Liver (tissue), 9 donors: ENCODE measurements around the gene DTNB. TPM values are rescaled to one million over a fixed set of nuclear protein-coding genes. Genes with fewer than 3 reads are reported as not detected.

Experiments used
- DNase-seq: peaks from one replicate; pipeline ENCODE4 v3.0.0-alpha.2; 2017; ENCODE audit warnings: low spot score
- H3K27ac ChIP-seq, 2 donors: one replicate each; pipeline ENCODE4 v1.7.0; 2013; ENCODE audit warnings: inconsistent platforms in 2 of 2, low read length in 2 of 2, control low read depth in 1 of 2, low read depth in 1 of 2, mild to moderate bottlenecking in 1 of 2
- H3K27me3 ChIP-seq, 4 donors: one replicate each; pipeline versions ENCODE4 v1.6.1 to v1.7.0; 2013; ENCODE audit warnings: low read length in 3 of 4, inconsistent platforms in 1 of 4, mild to moderate bottlenecking in 1 of 4, moderate library complexity in 1 of 4; ENCODE audit not compliant: control insufficient read depth in 4 of 4, insufficient read depth in 4 of 4
- H3K36me3 ChIP-seq, 4 donors: one replicate each; pipeline versions ENCODE4 v1.6.1 to v1.7.0; 2013; ENCODE audit warnings: low read length in 3 of 4, mild to moderate bottlenecking in 3 of 4, low read depth in 1 of 4, moderate library complexity in 1 of 4; ENCODE audit not compliant: control insufficient read depth in 4 of 4, insufficient read depth in 3 of 4
- H3K4me1 ChIP-seq, 4 donors: one replicate each; pipeline versions ENCODE4 v1.6.1 to v1.7.0; 2013; ENCODE audit warnings: low read length in 3 of 4, mild to moderate bottlenecking in 3 of 4, moderate library complexity in 1 of 4; ENCODE audit not compliant: control insufficient read depth in 4 of 4, insufficient read depth in 4 of 4
- H3K4me3 ChIP-seq, 3 donors: one replicate each; pipeline versions ENCODE4 v1.6.1 to v1.7.0; 2013; ENCODE audit warnings: low read length in 3 of 3, control low read depth in 1 of 3, low read depth in 1 of 3, mild to moderate bottlenecking in 1 of 3
- H3K9ac ChIP-seq, 2 donors: one replicate each; pipeline ENCODE4 v1.7.0; 2013; ENCODE audit warnings: low read length in 2 of 2, mild to moderate bottlenecking in 2 of 2, moderate library complexity in 2 of 2, control low read depth in 1 of 2, low read depth in 1 of 2
- H3K9me3 ChIP-seq, 4 donors: one replicate each; pipeline versions ENCODE4 v1.6.1 to v1.7.0; 2013; ENCODE audit warnings: low read length in 3 of 4; ENCODE audit not compliant: control insufficient read depth in 4 of 4
- EGR1 ChIP-seq, 2 donors: IDR thresholded peaks; 2 replicates each; pipeline ENCODE4 v1.6.1; 2016 to 2018; ENCODE audit warnings: antibody characterized with exemption in 2 of 2, low read depth in 2 of 2
- FOXA1 ChIP-seq: IDR thresholded peaks from 2 replicates; pipeline ENCODE4 v1.6.1; 2016; ENCODE audit warnings: antibody characterized with exemption
- FOXA2 ChIP-seq: IDR thresholded peaks from 2 replicates; pipeline ENCODE4 v1.6.1; 2016; ENCODE audit warnings: antibody characterized with exemption
- GABPA ChIP-seq, 2 donors: IDR thresholded peaks in 1 of 2; conservative IDR thresholded peaks in 1 of 2; 2 replicates each; pipeline ENCODE4 v1.6.1; 2016; ENCODE audit warnings: antibody characterized with exemption in 2 of 2, mild to moderate bottlenecking in 1 of 2, moderate library complexity in 1 of 2
- HNF4A ChIP-seq, 2 donors: conservative IDR thresholded peaks; 2 replicates each; pipeline ENCODE4 v1.6.1; 2016; ENCODE audit warnings: antibody characterized with exemption in 2 of 2, mild to moderate bottlenecking in 2 of 2
- HNF4G ChIP-seq: IDR thresholded peaks from 2 replicates; pipeline ENCODE4 v1.6.1; 2016; ENCODE audit warnings: antibody characterized with exemption
- JUND ChIP-seq, 2 donors: IDR thresholded peaks; 2 replicates each; pipeline ENCODE4 v1.6.1; 2016; ENCODE audit warnings: antibody characterized with exemption in 2 of 2
- NR2F2 ChIP-seq: IDR thresholded peaks from 2 replicates; pipeline ENCODE4 v1.6.1; 2016; ENCODE audit warnings: antibody characterized with exemption
- RAD21 ChIP-seq, 2 donors: IDR thresholded peaks; 2 replicates each; pipeline ENCODE4 v1.6.1; 2016; ENCODE audit warnings: antibody characterized with exemption in 2 of 2, mild to moderate bottlenecking in 2 of 2
- REST ChIP-seq: IDR thresholded peaks from 2 replicates; pipeline ENCODE4 v1.6.1; 2016; ENCODE audit warnings: antibody characterized with exemption, mild to moderate bottlenecking
- RXRA ChIP-seq, 2 donors: IDR thresholded peaks; 2 replicates each; pipeline ENCODE4 v1.6.1; 2017 to 2018; ENCODE audit warnings: antibody characterized with exemption in 2 of 2, mild to moderate bottlenecking in 1 of 2
- SP1 ChIP-seq: IDR thresholded peaks from 2 replicates; pipeline ENCODE4 v1.6.1; 2018; ENCODE audit warnings: antibody characterized with exemption, mild to moderate bottlenecking
- TAF1 ChIP-seq: conservative IDR thresholded peaks from 2 replicates; pipeline ENCODE4 v1.6.1; 2016; ENCODE audit warnings: antibody characterized with exemption, mild to moderate bottlenecking
- YY1 ChIP-seq: IDR thresholded peaks from 2 replicates; pipeline ENCODE4 v1.6.1; 2016; ENCODE audit warnings: antibody characterized with exemption, mild to moderate bottlenecking
- ZBTB33 ChIP-seq: IDR thresholded peaks from 2 replicates; pipeline ENCODE4 v1.6.1; 2016; ENCODE audit warnings: antibody characterized with exemption
- WGBS: extraction: QIAGEN DNeasy Blood & Tissue Kit; methylation state at CpG from one replicate; pipeline ENCODE4 v1.1.7; 2013; 5-methylcytosine and 5-hydroxymethylcytosine counted together
- polyA plus RNA-seq, 2 donors: library from polyadenylated mRNA; stranded (reverse) in 1 of 2; unstranded in 1 of 2; fragments of 200-250 nt in 1 of 2; fragments of >200 nt in 1 of 2; fragmentation: Nextera tagmentation in 1 of 2; extraction: Ambion mirVana in 1 of 2; gene quantifications; one replicate each; pipeline versions ENCODE4 v1.2.1 to v1.2.3, GENCODE V29; 2013 to 2015
- total RNA-seq, 2 donors: library from RNA; depleted of rRNA; stranded (reverse); fragments of >200 nt; gene quantifications; one replicate each; pipeline ENCODE4 v1.2.3, GENCODE V29; 2014
- TF ChIP-seq, protein P1 (sequence below): IDR thresholded peaks from 2 replicates; pipeline ENCODE4 v1.6.1; 2016; ENCODE audit warnings: antibody characterized with exemption
- TF ChIP-seq, protein P2 (sequence below): IDR thresholded peaks from 2 replicates; pipeline ENCODE4 v1.6.1; 2016; ENCODE audit warnings: antibody characterized with exemption
- donor health status: healthy.
- donor health status: healthy.
- donor health status: healthy.
- donor health status: healthy.
- donor health status: healthy.

Gene DTNB
- total and polyA plus RNA-seq, 4 donors = 3.3 to 10.5 (median 6.4) TPM

DNA sequence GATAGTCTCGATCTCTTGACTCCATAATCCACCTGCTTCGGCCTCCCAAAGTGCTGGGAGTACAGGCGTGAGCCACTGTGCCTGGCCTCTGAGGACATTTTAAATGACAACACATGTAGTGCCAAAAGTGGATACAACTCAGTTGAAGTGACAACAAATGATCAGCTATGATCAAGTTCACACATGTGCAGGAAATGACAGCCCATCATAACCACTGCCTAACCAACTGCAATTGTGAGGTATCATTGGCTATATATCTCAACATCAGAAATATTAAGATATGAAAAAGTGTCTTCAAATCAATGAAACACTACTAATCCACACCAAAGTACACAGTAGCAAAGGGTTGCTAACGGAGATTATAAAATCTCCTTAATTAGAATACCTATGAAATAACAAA, 84.8 kb downstream of the DTNB start (continued):
- TF ChIP-seq, protein P1, sequence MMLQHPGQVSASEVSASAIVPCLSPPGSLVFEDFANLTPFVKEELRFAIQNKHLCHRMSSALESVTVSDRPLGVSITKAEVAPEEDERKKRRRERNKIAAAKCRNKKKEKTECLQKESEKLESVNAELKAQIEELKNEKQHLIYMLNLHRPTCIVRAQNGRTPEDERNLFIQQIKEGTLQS = no peak

DNA sequence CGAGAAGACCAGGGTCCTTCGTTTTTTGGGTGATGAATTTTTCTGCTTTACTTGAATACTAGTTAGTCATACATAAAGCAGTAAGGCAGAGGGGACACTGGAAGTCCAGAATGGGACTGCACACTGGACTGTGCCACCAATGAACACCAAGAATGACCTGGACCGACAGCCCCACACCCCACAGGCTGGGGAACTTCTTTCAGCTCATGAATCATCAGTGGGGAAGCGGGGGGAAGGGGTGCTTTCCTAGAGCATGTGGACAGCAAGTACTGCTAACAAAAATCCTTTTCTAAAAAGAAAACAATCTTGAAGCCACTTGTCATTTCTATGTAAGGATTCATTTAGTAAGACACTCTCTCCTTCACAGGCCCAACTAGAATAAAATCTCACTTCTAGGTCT, 86.0 kb downstream of the DTNB start:
- H3K27me3 ChIP-seq = no peaks in the 10 kb centered on the region
- WGBS = 91% methylated on average over 4 of the region's 4 CpGs
- H3K36me3 ChIP-seq = no peaks in the 10 kb centered on the region
- H3K4me1 ChIP-seq = no peaks in the 10 kb centered on the region
- H3K4me3 ChIP-seq = no peak overlapping the region
- no peak for DNase-seq
- H3K9ac ChIP-seq = no peak overlapping the region
- no peak overlapping the region for H3K27ac ChIP-seq
- TF ChIP-seq NR2F2 (no peak), SP1 (no peak), FOXA1 (no peak), EGR1 (IDR thresholded peaks at IDR 0.05; ENCODE audit: low read depth in 2 of 2) (no peak), JUND (IDR thresholded peaks at IDR 0.05) (no peak), TAF1 (no peak), RAD21 (IDR thresholded peaks at IDR 0.05) (no peak), ZBTB33 (no peak), REST (no peak), GABPA (IDR thresholded peaks at IDR 0.05 in 1 of 2, conservative IDR thresholded peaks at IDR 0.05 in 1 of 2) (no peak), FOXA2 (no peak), RXRA (IDR thresholded peaks at IDR 0.05) (no peak), YY1 (no peak)
- TF ChIP-seq, protein P2, sequence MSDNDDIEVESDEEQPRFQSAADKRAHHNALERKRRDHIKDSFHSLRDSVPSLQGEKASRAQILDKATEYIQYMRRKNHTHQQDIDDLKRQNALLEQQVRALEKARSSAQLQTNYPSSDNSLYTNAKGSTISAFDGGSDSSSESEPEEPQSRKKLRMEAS = no peak
- TF ChIP-seq, protein P1 = no peak
- no peaks in the 10 kb centered on the region for H3K9me3 ChIP-seq

DNA sequence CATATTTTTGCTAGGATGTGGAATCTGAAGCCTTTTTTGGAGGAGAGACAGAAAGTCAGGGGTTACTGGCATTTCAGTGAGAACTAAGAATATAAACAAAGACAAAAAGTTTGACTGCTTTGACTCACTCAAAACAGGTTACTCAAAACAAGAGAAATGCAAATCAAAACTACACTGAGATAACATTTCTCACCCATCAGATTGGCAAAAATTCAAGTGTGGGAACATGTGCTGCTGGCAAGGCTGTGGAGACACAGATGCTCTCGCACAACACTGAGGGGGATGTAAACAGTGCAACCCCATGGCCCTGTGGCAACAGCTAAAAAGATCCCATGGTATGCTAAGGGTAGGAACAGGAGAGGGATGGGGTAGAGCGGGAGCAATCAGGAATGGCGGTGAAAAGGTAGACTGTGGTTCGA, 86.6 kb downstream of the DTNB start:
- Histone ChIP-seq H3K4me3 (no peak overlapping the region), H3K9ac (no peak overlapping the region), H3K27me3 (no peaks in the 10 kb centered on the region), H3K4me1 (no peaks in the 10 kb centered on the region), H3K27ac (no peak overlapping the region), H3K9me3 (no peaks in the 10 kb centered on the region), H3K36me3 (no peaks in the 10 kb centered on the region)
- DNase-seq = no peak
- WGBS = 96% methylated on average over 4 of the region's 4 CpGs
- TF ChIP-seq GABPA (IDR thresholded peaks at IDR 0.05 in 1 of 2, conservative IDR thresholded peaks at IDR 0.05 in 1 of 2) = no peak
- TF ChIP-seq JUND (IDR thresholded peaks at IDR 0.05) = no peak
- TF ChIP-seq, protein P1 = no peak
- TF ChIP-seq REST = no peak
- no peak for TF ChIP-seq HNF4A (conservative IDR thresholded peaks at IDR 0.05)
- no peak for TF ChIP-seq ZBTB33
- TF ChIP-seq RXRA (IDR thresholded peaks at IDR 0.05) = no peak
- no peak for TF ChIP-seq HNF4G
- no peak for TF ChIP-seq FOXA1
- TF ChIP-seq YY1 = no peak
